GM12878 (cell line): ENCODE results near the gene CTNNBL1. TPM values are rescaled to one million over a fixed set of nuclear protein-coding genes. Genes with fewer than 3 reads are reported as not detected.

Experiments used
- ATAC-seq: fragments of 200-7000 bp; cut with Tn5 transposase; 3 replicates; pipeline ENCODE4 v1.9.1; 2020; ENCODE audit warnings: mild to moderate bottlenecking, moderate library complexity
- BruUV-seq: library from RNA; stranded (reverse); fragments of 400-500 nt; replicated peaks from 2 replicates; lab custom pipeline; 2021; lab: Mats Ljungman, UMichigan
- CTCF ChIA-PET: fragments of 300-600 bp; sonication (Branson Sonifier 250); formaldehyde crosslinking; extraction: SDS; loops from one replicate; lab custom pipeline; 2021; ENCODE audit warnings: inconsistent platforms; lab: Yijun Ruan, JAX
- POLR2A ChIA-PET: fragments of 350-600 bp; formaldehyde crosslinking; extraction: SDS; loops from one replicate; lab custom pipeline; 2021; ENCODE audit warnings: inconsistent platforms; lab: Charles Lee
- RAD21 ChIA-PET: fragments of 300-600 bp; sonication (Branson Sonifier 250); formaldehyde crosslinking; loops from one replicate; lab custom pipeline; 2023; ENCODE audit warnings: antibody characterized with exemption; ENCODE audit not compliant: unreplicated experiment; lab: Charles Lee
- SMC1A ChIA-PET: fragments of 300-600 bp; sonication (Branson Sonifier 250); formaldehyde crosslinking; loops from one replicate; lab custom pipeline; 2023; ENCODE audit not compliant: unreplicated experiment, uncharacterized antibody; lab: Charles Lee
- DNase-seq: peaks from one replicate; pipeline ENCODE4 v3.0.0-alpha.2; 2011; ENCODE audit warnings: low read depth, low spot score
- FAIRE-seq: peaks from 3 replicates; lab custom pipeline; 2011; peaks lifted over from hg19 to GRCh38; lab: Jason Lieb, UNC
- H2AFZ ChIP-seq: 2 replicates; pipeline ENCODE4 v1.6.0; 2011; ENCODE audit warnings: low read depth, low read length, control low read depth; ENCODE audit not compliant: control insufficient read depth
- H3K27ac ChIP-seq: 2 replicates; pipeline ENCODE4 v1.5.1; 2011; ENCODE audit warnings: control low read depth; ENCODE audit not compliant: control insufficient read depth, insufficient read depth
- H3K27me3 ChIP-seq, 2 experiments: replicated peaks in 1 of 2; 2 replicates each; pipeline versions ENCODE4 v1.6.0 to v1.6.1; 2011; ENCODE audit warnings: low read length in 1 of 2; ENCODE audit not compliant: control insufficient read depth in 2 of 2, insufficient read depth in 2 of 2
- H3K36me3 ChIP-seq, 2 experiments: 2 replicates each; pipeline ENCODE4 v1.5.1; 2011; ENCODE audit warnings: low read length in 1 of 2; ENCODE audit not compliant: control insufficient read depth in 2 of 2, insufficient read depth in 2 of 2
- H3K4me1 ChIP-seq: 2 replicates; pipeline ENCODE4 v1.6.1; 2011; ENCODE audit warnings: mild to moderate bottlenecking, low read length, moderate library complexity, mixed read lengths; ENCODE audit not compliant: control insufficient read depth, insufficient read depth
- H3K4me2 ChIP-seq: 2 replicates; pipeline ENCODE4 v1.6.0; 2011; ENCODE audit warnings: control low read depth; ENCODE audit not compliant: control insufficient read depth, insufficient read depth
- H3K4me3 ChIP-seq: fragments of 200-600 bp; sonication (generic); 2 replicates; pipeline ENCODE4 v1.5.1; 2016
- H3K79me2 ChIP-seq: 2 replicates; pipeline ENCODE4 v1.6.0; 2011; ENCODE audit warnings: low read length; ENCODE audit not compliant: control insufficient read depth, insufficient read depth
- H3K9ac ChIP-seq: 2 replicates; pipeline ENCODE4 v1.8.0; 2011; ENCODE audit warnings: low read length, control low read depth, mixed read lengths; ENCODE audit not compliant: control insufficient read depth, insufficient read depth
- H3K9me3 ChIP-seq: replicated peaks from 3 replicates; pipeline ENCODE4 v1.5.1; 2011; ENCODE audit warnings: mild to moderate bottlenecking, low read length; ENCODE audit not compliant: control insufficient read depth, insufficient read depth
- H4K20me1 ChIP-seq: 2 replicates; pipeline ENCODE4 v1.6.0; 2011; ENCODE audit not compliant: control insufficient read depth, insufficient read depth
- BHLHE40 ChIP-seq, 2 experiments: fragments of 450-650 bp in 1 of 2; IDR thresholded peaks; 2 replicates each; pipeline ENCODE4 v1.6.1; 2011 to 2017; ENCODE audit warnings: low read depth in 2 of 2, borderline replicate concordance in 1 of 2, improper control_type of control experiment in 1 of 2, low read length in 1 of 2, mild to moderate bottlenecking in 1 of 2
- CBX5 ChIP-seq: sonication (generic); IDR thresholded peaks from 2 replicates; pipeline ENCODE4 v1.6.1; 2016; ENCODE audit warnings: low read depth, moderate library complexity, mild to moderate bottlenecking, inconsistent platforms
- GATAD2B ChIP-seq: fragments of 450-650 bp; conservative IDR thresholded peaks from 2 replicates; pipeline ENCODE4 v1.6.1; 2017; ENCODE audit warnings: low read depth, mild to moderate bottlenecking, moderate library complexity
- IRF4 ChIP-seq: IDR thresholded peaks from 2 replicates; pipeline ENCODE4 v1.6.1; 2011; ENCODE audit warnings: low read depth, low read length
- KAT2A ChIP-seq: conservative IDR thresholded peaks from 2 replicates; pipeline ENCODE4 v1.6.1; 2011; ENCODE audit warnings: low read depth, low read length; ENCODE audit not compliant: control insufficient read depth
- LARP7 ChIP-seq: fragments of 450-650 bp; IDR thresholded peaks from 2 replicates; pipeline ENCODE4 v1.6.1; 2017; ENCODE audit warnings: mild to moderate bottlenecking
- NFIC ChIP-seq: IDR thresholded peaks from 2 replicates; pipeline ENCODE4 v1.6.1; 2012; ENCODE audit warnings: low read depth, mild to moderate bottlenecking, inconsistent platforms, low read length, moderate library complexity
- PML ChIP-seq: IDR thresholded peaks from 2 replicates; pipeline ENCODE4 v1.6.1; 2012; ENCODE audit warnings: low read length, inconsistent platforms
- SREBF2 ChIP-seq: IDR thresholded peaks from 2 replicates; pipeline ENCODE4 v1.6.1; 2012; ENCODE audit warnings: mild to moderate bottlenecking, low read length
- SRF ChIP-seq, 2 experiments: IDR thresholded peaks; 2 replicates each; pipeline ENCODE4 v1.6.1; 2011; ENCODE audit warnings: low read depth in 2 of 2, low read length in 2 of 2, mild to moderate bottlenecking in 1 of 2, moderate library complexity in 1 of 2
- SUZ12 ChIP-seq: fragments of 200-600 bp; sonication (generic); IDR thresholded peaks from one replicate; pipeline ENCODE4 v1.6.1; 2018; ENCODE audit warnings: antibody characterized with exemption, mild to moderate bottlenecking; ENCODE audit not compliant: unreplicated experiment
- WGBS: methylation state at CpG from one replicate; pipeline ENCODE4 v1.1.6; 2016; ENCODE audit warnings: low lambda C conversion rate; ENCODE audit not compliant: insufficient replicate concordance, insufficient coverage; ENCODE audit errors: missing lambda C conversion rate; 5-methylcytosine and 5-hydroxymethylcytosine counted together
- in situ Hi-C: fragments of 300-500 bp; cut with MboI; formaldehyde crosslinking; loops from 9 replicates; pipeline ENCODE4 v1.14.3; 2018; ENCODE audit warnings: mixed read lengths
- intact Hi-C: fragments of 100-400 bp; cut with micrococcal nuclease; formaldehyde crosslinking; loops from one replicate; pipeline ENCODE4 v1.14.2; 2022; ENCODE audit not compliant: unreplicated experiment
- polyA plus RNA-seq, 11 experiments: library from polyadenylated mRNA; depleted of rRNA in 4 of 11; unstranded in 6 of 11; stranded (reverse) in 5 of 11; fragments of >200 nt; fragmentation: Nextera tagmentation in 4 of 11; fragmentation: Illumina TruSeq in 1 of 11; extraction: Ambion mirVana in 4 of 11; extraction: Trizol in 1 of 11; gene quantifications; 1 replicate in 1 of 11; 2 replicates in 10 of 11; pipeline versions ENCODE4 v1.2.1 to v1.2.3, GENCODE V29; 2011 to 2016; ENCODE audit warnings: inconsistent platforms in 2 of 11, missing spikeins in 2 of 11, low read depth in 1 of 11
- total RNA-seq, 4 experiments: library from RNA; depleted of rRNA in 3 of 4; stranded (reverse); fragments of >200 nt in 3 of 4; fragmentation: Illumina TruSeq in 1 of 4; extraction: Trizol in 1 of 4; gene quantifications; 2 replicates each; pipeline versions ENCODE4 v1.2.1 to v1.2.3, GENCODE V29; 2013 to 2021
- TF ChIP-seq, protein P1 (sequence below): IDR thresholded peaks from 2 replicates; pipeline ENCODE4 v1.6.1; 2012; ENCODE audit warnings: improper control_type of control experiment, low read depth, low read length; ENCODE audit not compliant: insufficient replicate concordance
- TF ChIP-seq, protein P2 (sequence below): IDR thresholded peaks from 2 replicates; pipeline ENCODE4 v1.6.1; 2012; ENCODE audit warnings: low read depth, low read length, improper control_type of control experiment
- TF ChIP-seq, protein P3 (sequence below), 3 experiments: IDR thresholded peaks in 2 of 3; conservative IDR thresholded peaks in 1 of 3; 2 replicates each; pipeline ENCODE4 v1.5.1; 2011; ENCODE audit warnings: low read depth in 3 of 3, low read length in 3 of 3, mild to moderate bottlenecking in 3 of 3, control low read depth in 2 of 3, moderate library complexity in 2 of 3, inconsistent platforms in 1 of 3, mixed read lengths in 1 of 3; ENCODE audit not compliant: control insufficient read depth in 2 of 3, insufficient read depth in 1 of 3; ENCODE audit errors: extremely low read depth in 1 of 3

CTNNBL1 gene
- total and polyA plus RNA-seq, 10 of the 15 experiments (the other 5 are each of a cell fraction or from before 2014, with no cell fraction given): 43.1 to 102 (median 67.8) TPM

DNA sequence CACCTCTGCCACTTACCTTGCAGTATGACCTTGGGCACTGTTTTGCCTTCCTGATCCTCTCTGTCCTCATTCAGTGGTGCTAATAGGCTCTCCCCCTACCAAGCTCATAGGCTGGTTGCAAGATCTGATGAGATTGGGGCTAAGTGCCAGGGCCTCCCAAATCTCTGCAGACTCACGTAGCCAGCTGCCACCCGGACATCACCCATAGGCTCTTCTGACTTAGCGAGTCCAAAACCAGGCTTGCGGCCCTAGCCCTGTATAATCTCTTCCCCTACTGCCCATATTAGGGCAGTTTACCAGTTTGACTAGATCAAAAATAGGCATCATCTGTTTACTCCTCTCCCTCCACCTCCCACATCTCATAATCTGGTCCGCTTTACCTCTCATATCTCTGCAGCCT lies 154.9 kb downstream of the CTNNBL1 start:
- 86% methylated on average over 4 of the region's 5 CpGs for WGBS
- SMC1A ChIA-PET: no interaction called here
- Histone ChIP-seq H3K9ac (no peak overlapping the region), H3K4me3 (no peak overlapping the region), H4K20me1 (no peaks in the 10 kb centered on the region), H3K27ac (no peak overlapping the region), H3K4me2 (no peak overlapping the region), H2AFZ (no peak overlapping the region), H3K4me1 (peaks cover 25% of the 10 kb centered on the region), H3K36me3 (peaks cover 6 to 8% of the 10 kb centered on the region in 2 experiments), H3K79me2 (no peaks in the 10 kb centered on the region), H3K9me3 (no peaks in the 10 kb centered on the region), H3K27me3 (no peaks in the 10 kb centered on the region)
- POLR2A ChIA-PET: interaction anchor here (0.7 kb wide), 1 partner anchor 351 kb away, joined by 10 read pairs; no protein-coding TSS in a partner anchor
- CTCF ChIA-PET: no interaction called here
- ATAC-seq (no peak), DNase-seq (no peak), FAIRE-seq (no peak)
- intact Hi-C loops (no loop called here), in situ Hi-C loops (no loop called here)
- no TSS peak for BruUV-seq
- RAD21 ChIA-PET: no interaction called here
- TF ChIP-seq SREBF2 (no peak), LARP7 (no peak), IRF4 (no peak), CBX5 (no peak), GATAD2B (no peak), SRF (IDR thresholded peaks at IDR 0.05; ENCODE audit: low read depth in 2 of 2, low read length in 2 of 2) (no peak), PML (no peak), SUZ12 (no peak), NFIC (no peak), BHLHE40 (IDR thresholded peaks at IDR 0.05; ENCODE audit: borderline replicate concordance in 1 of 2, low read depth in 2 of 2, low read length in 1 of 2) (no peak), KAT2A (no peak)
- TF ChIP-seq, protein P1, sequence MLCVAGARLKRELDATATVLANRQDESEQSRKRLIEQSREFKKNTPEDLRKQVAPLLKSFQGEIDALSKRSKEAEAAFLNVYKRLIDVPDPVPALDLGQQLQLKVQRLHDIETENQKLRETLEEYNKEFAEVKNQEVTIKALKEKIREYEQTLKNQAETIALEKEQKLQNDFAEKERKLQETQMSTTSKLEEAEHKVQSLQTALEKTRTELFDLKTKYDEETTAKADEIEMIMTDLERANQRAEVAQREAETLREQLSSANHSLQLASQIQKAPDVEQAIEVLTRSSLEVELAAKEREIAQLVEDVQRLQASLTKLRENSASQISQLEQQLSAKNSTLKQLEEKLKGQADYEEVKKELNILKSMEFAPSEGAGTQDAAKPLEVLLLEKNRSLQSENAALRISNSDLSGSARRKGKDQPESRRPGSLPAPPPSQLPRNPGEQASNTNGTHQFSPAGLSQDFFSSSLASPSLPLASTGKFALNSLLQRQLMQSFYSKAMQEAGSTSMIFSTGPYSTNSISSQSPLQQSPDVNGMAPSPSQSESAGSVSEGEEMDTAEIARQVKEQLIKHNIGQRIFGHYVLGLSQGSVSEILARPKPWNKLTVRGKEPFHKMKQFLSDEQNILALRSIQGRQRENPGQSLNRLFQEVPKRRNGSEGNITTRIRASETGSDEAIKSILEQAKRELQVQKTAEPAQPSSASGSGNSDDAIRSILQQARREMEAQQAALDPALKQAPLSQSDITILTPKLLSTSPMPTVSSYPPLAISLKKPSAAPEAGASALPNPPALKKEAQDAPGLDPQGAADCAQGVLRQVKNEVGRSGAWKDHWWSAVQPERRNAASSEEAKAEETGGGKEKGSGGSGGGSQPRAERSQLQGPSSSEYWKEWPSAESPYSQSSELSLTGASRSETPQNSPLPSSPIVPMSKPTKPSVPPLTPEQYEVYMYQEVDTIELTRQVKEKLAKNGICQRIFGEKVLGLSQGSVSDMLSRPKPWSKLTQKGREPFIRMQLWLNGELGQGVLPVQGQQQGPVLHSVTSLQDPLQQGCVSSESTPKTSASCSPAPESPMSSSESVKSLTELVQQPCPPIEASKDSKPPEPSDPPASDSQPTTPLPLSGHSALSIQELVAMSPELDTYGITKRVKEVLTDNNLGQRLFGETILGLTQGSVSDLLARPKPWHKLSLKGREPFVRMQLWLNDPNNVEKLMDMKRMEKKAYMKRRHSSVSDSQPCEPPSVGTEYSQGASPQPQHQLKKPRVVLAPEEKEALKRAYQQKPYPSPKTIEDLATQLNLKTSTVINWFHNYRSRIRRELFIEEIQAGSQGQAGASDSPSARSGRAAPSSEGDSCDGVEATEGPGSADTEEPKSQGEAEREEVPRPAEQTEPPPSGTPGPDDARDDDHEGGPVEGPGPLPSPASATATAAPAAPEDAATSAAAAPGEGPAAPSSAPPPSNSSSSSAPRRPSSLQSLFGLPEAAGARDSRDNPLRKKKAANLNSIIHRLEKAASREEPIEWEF: no peak
- TF ChIP-seq, protein P2, sequence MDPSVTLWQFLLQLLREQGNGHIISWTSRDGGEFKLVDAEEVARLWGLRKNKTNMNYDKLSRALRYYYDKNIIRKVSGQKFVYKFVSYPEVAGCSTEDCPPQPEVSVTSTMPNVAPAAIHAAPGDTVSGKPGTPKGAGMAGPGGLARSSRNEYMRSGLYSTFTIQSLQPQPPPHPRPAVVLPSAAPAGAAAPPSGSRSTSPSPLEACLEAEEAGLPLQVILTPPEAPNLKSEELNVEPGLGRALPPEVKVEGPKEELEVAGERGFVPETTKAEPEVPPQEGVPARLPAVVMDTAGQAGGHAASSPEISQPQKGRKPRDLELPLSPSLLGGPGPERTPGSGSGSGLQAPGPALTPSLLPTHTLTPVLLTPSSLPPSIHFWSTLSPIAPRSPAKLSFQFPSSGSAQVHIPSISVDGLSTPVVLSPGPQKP: no peak
- TF ChIP-seq, protein P3, sequence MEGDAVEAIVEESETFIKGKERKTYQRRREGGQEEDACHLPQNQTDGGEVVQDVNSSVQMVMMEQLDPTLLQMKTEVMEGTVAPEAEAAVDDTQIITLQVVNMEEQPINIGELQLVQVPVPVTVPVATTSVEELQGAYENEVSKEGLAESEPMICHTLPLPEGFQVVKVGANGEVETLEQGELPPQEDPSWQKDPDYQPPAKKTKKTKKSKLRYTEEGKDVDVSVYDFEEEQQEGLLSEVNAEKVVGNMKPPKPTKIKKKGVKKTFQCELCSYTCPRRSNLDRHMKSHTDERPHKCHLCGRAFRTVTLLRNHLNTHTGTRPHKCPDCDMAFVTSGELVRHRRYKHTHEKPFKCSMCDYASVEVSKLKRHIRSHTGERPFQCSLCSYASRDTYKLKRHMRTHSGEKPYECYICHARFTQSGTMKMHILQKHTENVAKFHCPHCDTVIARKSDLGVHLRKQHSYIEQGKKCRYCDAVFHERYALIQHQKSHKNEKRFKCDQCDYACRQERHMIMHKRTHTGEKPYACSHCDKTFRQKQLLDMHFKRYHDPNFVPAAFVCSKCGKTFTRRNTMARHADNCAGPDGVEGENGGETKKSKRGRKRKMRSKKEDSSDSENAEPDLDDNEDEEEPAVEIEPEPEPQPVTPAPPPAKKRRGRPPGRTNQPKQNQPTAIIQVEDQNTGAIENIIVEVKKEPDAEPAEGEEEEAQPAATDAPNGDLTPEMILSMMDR (IDR thresholded peaks at IDR 0.05 in 2 of 3, conservative IDR thresholded peaks at IDR 0.05 in 1 of 3; ENCODE audit: control insufficient read depth in 2 of 3, extremely low read depth in 1 of 3, insufficient read depth in 1 of 3, low read depth in 3 of 3, low read length in 3 of 3): no peak
